Frontal cortex (tissue), 4 donors: ENCODE results near the gene MRPS5. TPM values are rescaled to one million over a fixed set of nuclear protein-coding genes. Genes with fewer than 3 reads are reported as not detected.

Experiments used
- DNase-seq, 2 donors: peaks; one replicate each; pipeline ENCODE4 v3.0.0; 2012; ENCODE audit warnings: low spot score in 2 of 2
- FAIRE-seq: peaks from 2 replicates; lab custom pipeline; 2012; peaks lifted over from hg19 to GRCh38; lab: Jason Lieb, UNC
- total RNA-seq: library from RNA; depleted of rRNA; stranded (reverse); fragments of >200 nt; gene quantifications from one replicate; pipeline ENCODE4 v1.2.3, GENCODE V29; 2014
- donor health status: control.
- donor health status: control.
- donor health status: control.

The MRPS5 gene
- total RNA-seq = 40.8 TPM

GRCh38 chr2:95121407-95122196 lies at the start of gene MRPS5:
MRPS5 (minus strand) TSS chr2:95121808; CDS start chr2:95121791, 17 bp downstream.
- DNase-seq (peak; percentile 83 to 87), FAIRE-seq (no peak)

GRCh38 chr2:95166065-95166763 lies 44.6 kb upstream of the MRPS5 start:
- DNase-seq (no peak), FAIRE-seq (no peak)

GRCh38 chr2:95165371-95166064 lies 43.9 kb upstream of the MRPS5 start, which contains the start of gene ZNF2:
ZNF2 (plus strand) TSS chr2:95165809; CDS start chr2:95176227, 10,418 bp downstream.
- FAIRE-seq = no peak
- peak; percentile 88 to 95 for DNase-seq

GRCh38 chr2:95165030-95165370 lies 43.4 kb upstream of the MRPS5 start:
- DNase-seq = no peak
- no peak for FAIRE-seq

GRCh38 chr2:95159690-95160449 lies 38.3 kb upstream of the MRPS5 start, which contains the start of gene ZNF514:
ZNF514 (minus strand) TSS chr2:95159848; CDS start chr2:95153253, 6,595 bp downstream.
- peak; percentile 83 to 87 for DNase-seq
- FAIRE-seq = no peak

GRCh38 chr2:95158891-95159619 lies 37.4 kb upstream of the MRPS5 start:
- FAIRE-seq (no peak), DNase-seq (peak; percentile 56 to 61)

- DNase-seq (no peak), FAIRE-seq (no peak)
Observed at GRCh38 chr2:95158441-95158840, 36.8 kb upstream of the MRPS5 start.

GRCh38 chr2:95149397-95149984 lies 27.9 kb upstream of the MRPS5 start:
- FAIRE-seq = no peak
- DNase-seq = no peak

GRCh38 chr2:95143838-95144237 lies 22.2 kb upstream of the MRPS5 start:
- no peak for FAIRE-seq
- no peak for DNase-seq

GRCh38 chr2:95138702-95139101 lies 17.1 kb upstream of the MRPS5 start:
- FAIRE-seq (no peak), DNase-seq (no peak)

GRCh38 chr2:95122197-95122551 lies 566 bp upstream of the MRPS5 start:
- FAIRE-seq (no peak), DNase-seq (peak in 1 of 2 donors; percentile 14)

GRCh38 chr2:95121093-95121406 lies 558 bp downstream of the MRPS5 start:
- no peak for FAIRE-seq
- DNase-seq = no peak

GRCh38 chr2:95115418-95115817 lies 6.2 kb downstream of the MRPS5 start:
- DNase-seq (peak; percentile 43 to 48), FAIRE-seq (no peak)

- FAIRE-seq (no peak), DNase-seq (no peak)
Observed at GRCh38 chr2:95113464-95113863, 8.1 kb downstream of the MRPS5 start.

- DNase-seq = no peak
- no peak for FAIRE-seq
Observed at GRCh38 chr2:95110395-95110794, 11.2 kb downstream of the MRPS5 start.

- DNase-seq = no peak
- FAIRE-seq = no peak
Observed at GRCh38 chr2:95109260-95109659, 12.3 kb downstream of the MRPS5 start.

- FAIRE-seq = no peak
- no peak for DNase-seq
Observed at GRCh38 chr2:95106081-95106480, 15.5 kb downstream of the MRPS5 start.

GRCh38 chr2:95104606-95105005 lies 17.0 kb downstream of the MRPS5 start:
- no peak for FAIRE-seq
- no peak for DNase-seq

- DNase-seq (no peak), FAIRE-seq (no peak)
Observed at GRCh38 chr2:95099910-95100309, 21.7 kb downstream of the MRPS5 start.
